SK-N-SH (cell line): ENCODE measurements around the gene RAX. TPM values are rescaled to one million over a fixed set of nuclear protein-coding genes. Genes with fewer than 3 reads are reported as not detected.

ENCODE experiments used
- CTCF ChIA-PET: fragments of 300-600, 350-600 bp; formaldehyde crosslinking; extraction: SDS; loops from one replicate; lab custom pipeline; 2021; lab: Yijun Ruan, JAX
- POLR2A ChIA-PET: fragments of 350-600 bp; sonication (Branson Sonifier 250); formaldehyde crosslinking; extraction: SDS; loops from one replicate; lab custom pipeline; 2020; ENCODE audit warnings: antibody characterized with exemption, inconsistent platforms; lab: Yijun Ruan, JAX
- DNase-seq: peaks from one replicate; pipeline ENCODE4 v3.0.0; 2012
- H2AFZ ChIP-seq: fragments of 200-600 bp; sonication (generic); 2 replicates; pipeline ENCODE4 v1.8.1; 2016; ENCODE audit warnings: antibody characterized with exemption, mild to moderate bottlenecking, low read depth
- H3F3A ChIP-seq: fragments of 200-600 bp; sonication (generic); replicated peaks from 2 replicates; pipeline ENCODE3; 2016; ENCODE audit warnings: antibody characterized with exemption, mild to moderate bottlenecking; ENCODE audit not compliant: insufficient read depth
- H3K27ac ChIP-seq, 2 experiments: fragments of 200-500 bp in 1 of 2; fragments of 200-600 bp in 1 of 2; sonication (Bioruptor generic) in 1 of 2; sonication (generic), shearing (Covaris generic) in 1 of 2; 2 replicates each; pipeline versions ENCODE4 v1.5.1 to v1.6.1; 2014 to 2016; ENCODE audit warnings: low read depth in 2 of 2, inconsistent platforms in 1 of 2, low read length in 1 of 2, mild to moderate bottlenecking in 1 of 2, mixed read lengths in 1 of 2
- H3K27me3 ChIP-seq: fragments of 200-600 bp; sonication (generic), shearing (Covaris generic); 2 replicates; pipeline ENCODE4 v1.6.1; 2016; ENCODE audit warnings: mixed run types; ENCODE audit not compliant: insufficient read depth
- H3K36me3 ChIP-seq, 2 experiments: fragments of 200-500 bp in 1 of 2; fragments of 200-600 bp in 1 of 2; sonication (Bioruptor generic) in 1 of 2; sonication (generic) in 1 of 2; replicated peaks in 1 of 2; 2 replicates each; pipeline versions ENCODE3 to v1.5.1; 2014 to 2016; ENCODE audit warnings: low read length in 1 of 2, mild to moderate bottlenecking in 1 of 2; ENCODE audit not compliant: insufficient read depth in 2 of 2, control insufficient read depth in 1 of 2
- H3K4me1 ChIP-seq, 2 experiments: fragments of 200-500 bp in 1 of 2; fragments of 200-600 bp in 1 of 2; sonication (Bioruptor generic) in 1 of 2; sonication (generic), shearing (Covaris generic) in 1 of 2; 2 replicates each; pipeline versions ENCODE4 v1.5.1 to v1.6.1; 2014 to 2016; ENCODE audit warnings: low read depth in 1 of 2, low read length in 1 of 2, mixed run types in 1 of 2; ENCODE audit not compliant: insufficient read depth in 2 of 2, control insufficient read depth in 1 of 2
- H3K4me2 ChIP-seq: fragments of 200-600 bp; sonication (generic), shearing (Covaris generic); 2 replicates; pipeline ENCODE4 v1.6.1; 2017; ENCODE audit warnings: mixed run types
- H3K4me3 ChIP-seq, 2 experiments: fragments of 200-500 bp in 1 of 2; fragments of 200-600 bp in 1 of 2; sonication (Bioruptor generic) in 1 of 2; sonication (generic), shearing (Covaris generic) in 1 of 2; 2 replicates each; pipeline versions ENCODE4 v1.5.1 to v1.8.1; 2014 to 2016; ENCODE audit warnings: low read depth in 2 of 2, inconsistent platforms in 1 of 2, low read length in 1 of 2, mild to moderate bottlenecking in 1 of 2, mixed read lengths in 1 of 2, moderate library complexity in 1 of 2
- H3K79me2 ChIP-seq: fragments of 200-600 bp; sonication (generic); 2 replicates; pipeline ENCODE4 v1.8.1; 2017; ENCODE audit warnings: mild to moderate bottlenecking; ENCODE audit not compliant: insufficient read depth
- H3K9ac ChIP-seq: fragments of 200-600 bp; sonication (generic); 2 replicates; pipeline ENCODE4 v1.6.1; 2017; ENCODE audit warnings: mixed run types
- H3K9me2 ChIP-seq: fragments of 200-600 bp; sonication (generic); 2 replicates; pipeline ENCODE4 v1.6.1; 2017; ENCODE audit warnings: mixed run types
- H3K9me3 ChIP-seq: fragments of 200-600 bp; sonication (generic); 2 replicates; pipeline ENCODE4 v1.6.1; 2017; ENCODE audit warnings: mixed run types, mild to moderate bottlenecking, moderate library complexity
- H4K20me1 ChIP-seq: fragments of 200-600 bp; sonication (generic); 2 replicates; pipeline ENCODE4 v1.6.1; 2017; ENCODE audit warnings: mild to moderate bottlenecking, mixed run types; ENCODE audit not compliant: insufficient read depth
- CTCF ChIP-seq: fragments of 200-600 bp; sonication (generic); IDR thresholded peaks from 2 replicates; pipeline ENCODE4 v1.6.1; 2017; ENCODE audit warnings: antibody characterized with exemption, mild to moderate bottlenecking, moderate library complexity
- EZH2phosphoT487 ChIP-seq: fragments of 200-600 bp; sonication (generic); IDR thresholded peaks from 2 replicates; pipeline ENCODE4 v1.6.1; 2017; ENCODE audit warnings: low read depth, mixed run types, mild to moderate bottlenecking, antibody characterized with exemption, moderate library complexity, borderline replicate concordance
- FOXM1 ChIP-seq: IDR thresholded peaks from 2 replicates; pipeline ENCODE4 v1.4.0; 2012; ENCODE audit warnings: low read depth, mild to moderate bottlenecking
- GATA2 ChIP-seq: sonication (generic); formaldehyde crosslinking; IDR thresholded peaks from 2 replicates; pipeline ENCODE4 v1.5.0; 2020; ENCODE audit warnings: mild to moderate bottlenecking, missing genetic modification reagents
- JUND ChIP-seq: IDR thresholded peaks from 2 replicates; pipeline ENCODE4 v1.4.0; 2012
- MAX ChIP-seq: IDR thresholded peaks from 2 replicates; pipeline ENCODE4 v1.4.0; 2012; ENCODE audit warnings: low read depth
- MEF2A ChIP-seq: IDR thresholded peaks from 2 replicates; pipeline ENCODE4 v1.4.0; 2012; ENCODE audit warnings: low read depth, borderline replicate concordance
- MXI1 ChIP-seq: IDR thresholded peaks from 2 replicates; pipeline ENCODE4 v1.6.1; 2012; ENCODE audit warnings: mild to moderate bottlenecking, low read depth, low read length, improper control_type of control experiment
- NFIC ChIP-seq: IDR thresholded peaks from 2 replicates; pipeline ENCODE4 v1.4.0; 2012; ENCODE audit warnings: borderline replicate concordance
- NRF1 ChIP-seq: IDR thresholded peaks from 2 replicates; pipeline ENCODE4 v1.6.1; 2012; ENCODE audit warnings: low read depth, mild to moderate bottlenecking, low read length
- POLR2AphosphoS5 ChIP-seq: IDR thresholded peaks from 2 replicates; pipeline ENCODE4 v1.6.1; 2012; ENCODE audit warnings: low read depth, low read length
- RCOR1 ChIP-seq: fragments of 150-350 bp; IDR thresholded peaks from 2 replicates; pipeline ENCODE4 v1.6.1; 2017; ENCODE audit warnings: antibody characterized with exemption, low read length
- REST ChIP-seq: IDR thresholded peaks from 2 replicates; pipeline ENCODE4 v1.6.1; 2012; ENCODE audit warnings: mild to moderate bottlenecking, low read depth, low read length, moderate library complexity
- RFX5 ChIP-seq: IDR thresholded peaks from 2 replicates; pipeline ENCODE4 v1.6.1; 2012; ENCODE audit warnings: mild to moderate bottlenecking, improper control_type of control experiment, low read length
- SIN3A ChIP-seq: IDR thresholded peaks from 2 replicates; pipeline ENCODE4 v1.6.1; 2012; ENCODE audit warnings: low read depth, mild to moderate bottlenecking, low read length, moderate library complexity, borderline replicate concordance
- TCF12 ChIP-seq: IDR thresholded peaks from 2 replicates; pipeline ENCODE4 v1.4.0; 2012
- TEAD4 ChIP-seq: IDR thresholded peaks from 2 replicates; pipeline ENCODE4 v1.4.0; 2012; ENCODE audit warnings: mild to moderate bottlenecking, borderline replicate concordance; ENCODE audit not compliant: insufficient read depth
- USF1 ChIP-seq: IDR thresholded peaks from 2 replicates; pipeline ENCODE4 v1.4.0; 2012; ENCODE audit warnings: low read depth, borderline replicate concordance
- ZBTB33 ChIP-seq: IDR thresholded peaks from 2 replicates; pipeline ENCODE4 v1.4.0; 2012; ENCODE audit warnings: low read depth, borderline replicate concordance
- WGBS: methylation state at CpG from one replicate; pipeline ENCODE4 v1.1.6; 2017; ENCODE audit warnings: low lambda C conversion rate; 5-methylcytosine and 5-hydroxymethylcytosine counted together
- polyA plus RNA-seq, 3 experiments: library from polyadenylated mRNA; depleted of rRNA; stranded (reverse); fragments of >200 nt; gene quantifications; 2 replicates each; pipeline ENCODE4 v1.2.3, GENCODE V29; 2012

Gene RAX
- polyA plus RNA-seq, 1 of the 3 experiments (the other 2 are of a cell fraction) = not detected

- 2% methylated on average over 17 of the region's 41 CpGs for WGBS
- CTCF ChIA-PET = interaction anchor here (0.6 to 8.4 kb wide), 5 partner anchors 9 to 159 kb away, joined by 3 to 92 read pairs (median 5); partner anchors contain the start of gene RAX
These were observed 8.5 kb downstream of the RAX start for GRCh38 chr18:59264651-59265245.

More at GRCh38 chr18:59264651-59265245, 8.5 kb downstream of the RAX start:
- Histone ChIP-seq H3F3A (peaks cover 3% of the 10 kb centered on the region), H3K9me2 (no peaks in the 10 kb centered on the region), H3K4me3 (no peak overlapping the region), H4K20me1 (no peaks in the 10 kb centered on the region), H3K9ac (no peak overlapping the region), H3K79me2 (no peaks in the 10 kb centered on the region), H3K27ac (no peak overlapping the region), H3K4me2 (peak overlapping the region; percentile 57; the same call in 1 of the 2 replicates), H2AFZ (no peak overlapping the region), H3K36me3 (no peaks in the 10 kb centered on the region), H3K27me3 (peaks cover 72% of the 10 kb centered on the region), H3K9me3 (no peaks in the 10 kb centered on the region), H3K4me1 (peaks cover 2 to 4% of the 10 kb centered on the region in 2 experiments; a peak in 2 of 4 replicates)
- POLR2A ChIA-PET = no interaction called here
- TF ChIP-seq NFIC (no peak), TEAD4 (no peak), POLR2AphosphoS5 (no peak), FOXM1 (no peak), MAX (no peak), GATA2 (CRISPR knock-in tag) (no peak), CTCF (no peak), ZBTB33 (no peak), TCF12 (no peak), JUND (no peak), EZH2phosphoT487 (no peak), MXI1 (no peak), NRF1 (no peak), RFX5 (no peak), REST (no peak), SIN3A (no peak), MEF2A (no peak), RCOR1 (no peak), USF1 (no peak)
- peak; percentile 44 for DNase-seq
